ENCODE data around the gene SLC12A1.
"Not testable (repeated sequence)": the region's sequence is repeated elsewhere in the genome, so short reads cannot be mapped to it uniquely, and the experiment has no call there.

Gene SLC12A1

DNA sequence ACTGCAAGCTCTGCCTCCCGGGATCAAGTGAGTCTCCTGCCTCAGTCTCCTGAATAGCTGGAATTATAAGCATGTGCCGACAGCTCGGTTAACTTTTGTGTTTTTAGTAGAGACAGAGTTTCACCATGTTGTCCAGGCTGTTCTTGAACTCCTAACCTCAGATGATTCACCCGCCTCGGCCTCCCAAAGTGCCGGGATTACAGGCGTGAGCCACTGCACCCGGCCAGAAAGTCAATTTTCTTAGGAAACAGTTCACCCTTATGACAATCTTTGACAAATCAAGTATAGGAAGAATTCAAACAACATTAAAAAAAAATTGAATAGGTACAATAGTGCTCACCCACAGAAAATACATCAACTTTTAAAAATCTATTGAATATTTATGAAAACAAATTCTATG lies 101.5 kb downstream of the SLC12A1 start:
- FAIRE-seq: no peak
- DNase-seq (ENCODE audit: insufficient read length, low spot score): no peak
- no peak for TF ChIP-seq POLR2A (IDR thresholded peaks at IDR 0.05; ENCODE audit: low read depth, low read length)

DNA sequence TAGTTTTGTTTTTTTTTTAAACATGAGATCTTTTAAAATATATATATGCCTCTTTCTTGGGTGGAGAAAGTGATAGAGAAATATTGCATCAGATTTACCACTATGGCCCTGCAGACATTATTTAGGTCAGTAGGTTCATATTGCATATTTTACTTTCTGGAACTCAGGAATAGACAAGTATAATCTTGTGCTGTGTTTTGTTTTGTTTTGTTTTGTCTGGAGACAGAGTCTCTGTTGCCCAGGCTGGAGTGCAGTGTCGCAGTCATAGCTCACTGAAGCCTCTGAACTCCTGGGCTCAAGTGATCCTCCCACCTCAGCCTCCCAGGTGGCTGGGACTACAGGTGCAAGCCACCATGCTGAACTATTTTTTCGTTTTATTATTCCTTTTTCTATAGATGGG lies 103.6 kb downstream of the SLC12A1 start:
- DNase-seq (ENCODE audit: insufficient read length, low spot score): no peak
- TF ChIP-seq POLR2A (IDR thresholded peaks at IDR 0.05; ENCODE audit: low read depth, low read length): no peak
- no peak for FAIRE-seq

DNA sequence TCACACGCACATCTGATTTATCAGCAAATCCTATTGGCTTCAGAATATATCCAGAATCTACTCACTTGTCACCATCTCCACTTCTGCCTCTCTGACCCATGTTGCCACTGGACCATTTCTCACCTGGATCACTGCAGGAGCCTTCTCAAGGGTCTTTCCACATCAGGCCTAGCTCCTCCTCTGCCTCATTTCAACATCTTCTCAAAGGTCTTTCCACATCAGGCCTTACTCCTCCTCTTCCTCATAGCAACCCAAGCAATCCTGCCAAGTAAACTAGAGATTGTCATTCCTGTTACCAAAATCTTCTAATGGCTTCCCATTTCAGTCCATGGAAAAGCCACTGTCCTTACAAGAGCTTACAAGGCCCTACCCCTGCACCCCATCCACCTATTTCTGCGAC lies 107.1 kb downstream of the SLC12A1 start:
- TF ChIP-seq POLR2A (IDR thresholded peaks at IDR 0.05; ENCODE audit: low read depth, low read length): no peak
- FAIRE-seq: no peak
- no peak for DNase-seq (ENCODE audit: insufficient read length, low spot score)

GRCh38 chr15:48315041-48315440 lies 108.9 kb downstream of the SLC12A1 start:
- DNase-seq (ENCODE audit: insufficient read length, low spot score): no peak
- no peak for FAIRE-seq
- TF ChIP-seq POLR2A (IDR thresholded peaks at IDR 0.05; ENCODE audit: low read depth, low read length): no peak

- no peak for FAIRE-seq
- TF ChIP-seq POLR2A (IDR thresholded peaks at IDR 0.05; ENCODE audit: low read depth, low read length): no peak
Observed at GRCh38 chr15:48317221-48317620, 111.1 kb downstream of the SLC12A1 start.

DNA sequence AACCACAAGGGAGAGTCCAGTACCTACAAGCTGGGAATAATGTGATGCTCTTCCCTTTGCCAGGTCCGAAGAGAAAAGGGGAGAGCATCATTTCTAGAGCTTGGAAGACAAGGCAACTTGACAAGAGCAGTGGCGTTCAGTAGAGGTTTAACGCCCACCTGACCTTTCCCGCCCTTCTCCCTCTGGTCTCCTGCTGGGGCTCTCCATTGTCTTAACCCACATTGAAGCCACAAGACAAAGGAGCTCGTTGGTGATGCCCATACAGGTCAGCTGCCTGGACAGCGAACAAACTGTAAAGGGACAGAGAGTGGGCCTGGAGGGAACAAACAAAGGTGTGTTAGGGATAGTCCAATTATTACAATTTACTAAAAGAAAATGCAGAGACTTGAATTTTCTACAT lies 112.0 kb downstream of the SLC12A1 start:
- no peak for FAIRE-seq
- DNase-seq (ENCODE audit: insufficient read length, low spot score): no peak
- TF ChIP-seq POLR2A (IDR thresholded peaks at IDR 0.05; ENCODE audit: low read depth, low read length): no peak

More at GRCh38 chr15:48317221-48317620, 111.1 kb downstream of the SLC12A1 start:
- DNase-seq (ENCODE audit: insufficient read length, low spot score): no peak

- FAIRE-seq: no peak
- DNase-seq (ENCODE audit: insufficient read length, low spot score): no peak
- no peak for TF ChIP-seq POLR2A (IDR thresholded peaks at IDR 0.05; ENCODE audit: low read depth, low read length)
Observed at GRCh38 chr15:48323294-48323693, 117.2 kb downstream of the SLC12A1 start.

GRCh38 chr15:48324949-48325348 lies 118.8 kb downstream of the SLC12A1 start:
- TF ChIP-seq POLR2A (IDR thresholded peaks at IDR 0.05; ENCODE audit: low read depth, low read length): no peak
- DNase-seq (ENCODE audit: insufficient read length, low spot score): no peak
- FAIRE-seq: no peak

DNA sequence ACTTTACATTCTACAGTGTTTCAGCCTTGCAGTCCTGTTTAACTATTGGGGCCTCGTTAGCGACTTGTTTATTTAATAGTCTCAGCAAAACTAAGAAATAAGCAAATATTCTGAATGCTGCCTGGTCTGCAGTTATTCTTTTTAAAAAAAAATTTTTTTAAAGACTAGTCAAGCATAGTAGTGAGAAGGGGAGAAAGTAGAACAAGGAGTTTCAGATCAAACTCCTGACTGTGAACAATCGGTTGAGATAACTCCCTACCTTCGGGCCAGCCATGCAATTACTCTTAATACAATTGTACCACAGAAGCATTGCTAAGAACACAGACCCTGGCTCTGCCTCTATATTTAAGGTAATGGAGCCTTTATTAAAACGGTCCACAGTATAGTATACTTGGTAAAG lies 119.3 kb downstream of the SLC12A1 start:
- FAIRE-seq: no peak
- no peak for TF ChIP-seq POLR2A (IDR thresholded peaks at IDR 0.05; ENCODE audit: low read depth, low read length)

GRCh38 chr15:48326180-48326579 lies 120.1 kb downstream of the SLC12A1 start:
- FAIRE-seq; DNase-seq (ENCODE audit: insufficient read length, low spot score): not testable (repeated sequence)

More for the DNA sequence above, 119.3 kb downstream of the SLC12A1 start:
- DNase-seq (ENCODE audit: insufficient read length, low spot score): no peak

- DNase-seq (ENCODE audit: insufficient read length, low spot score) (no peak), FAIRE-seq (no peak)
- no peak for TF ChIP-seq POLR2A (IDR thresholded peaks at IDR 0.05; ENCODE audit: low read depth, low read length)
Observed at GRCh38 chr15:48330105-48330785, 124.1 kb downstream of the SLC12A1 start.

DNA sequence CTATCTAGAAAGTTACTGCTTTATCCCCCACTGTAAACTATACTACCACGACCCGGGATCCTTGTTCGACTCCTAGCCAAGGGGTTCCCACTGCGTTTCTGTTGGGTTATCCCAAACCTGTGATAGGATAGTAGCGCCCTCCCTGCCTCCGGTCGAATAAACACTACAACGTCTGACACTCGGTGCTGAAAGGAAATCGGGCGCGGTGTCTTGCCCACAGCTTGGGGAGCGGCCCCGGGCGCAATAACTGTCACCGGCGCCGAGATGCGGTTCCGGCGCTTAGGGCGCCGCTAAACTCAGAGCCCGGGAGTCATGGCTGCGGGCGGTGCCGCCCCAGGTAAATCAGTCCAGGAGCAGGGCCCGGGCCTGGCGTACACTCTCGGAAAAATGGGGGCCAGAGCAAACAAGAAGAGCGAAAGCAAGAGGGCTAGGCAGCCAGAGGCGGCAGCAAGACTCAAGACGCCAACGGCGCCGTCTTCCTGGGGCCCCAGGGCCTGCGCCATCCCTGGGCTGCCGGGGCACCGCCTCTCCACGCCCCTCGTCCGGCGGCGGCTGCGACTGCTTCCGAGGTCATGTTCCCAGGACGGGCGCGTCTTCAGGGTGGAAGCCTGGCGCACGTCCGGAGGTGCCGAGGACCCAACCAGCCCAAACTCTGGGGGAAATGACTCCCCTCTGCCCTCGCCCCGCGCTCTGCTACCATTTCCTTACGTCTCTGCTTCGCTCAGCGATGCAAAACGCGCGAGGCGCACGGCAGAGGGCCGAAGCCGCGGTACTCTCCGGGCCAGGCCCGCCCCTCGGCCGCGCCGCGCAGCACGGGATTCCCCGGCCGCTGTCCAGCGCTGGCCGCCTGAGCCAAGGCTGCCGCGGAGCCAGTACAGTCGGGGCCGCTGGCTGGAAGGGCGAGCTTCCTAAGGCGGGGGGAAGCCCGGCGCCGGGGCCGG lies 125.0 kb downstream of the SLC12A1 start, which contains the start of gene DUT:
TSS of gene DUT (plus strand) at position 575 of the 941 bp plus-strand sequence. CDS start at position 662, 87 bp downstream.
- DNase-seq (ENCODE audit: insufficient read length, low spot score) (peak; percentile 54), FAIRE-seq (no peak)
- TF ChIP-seq POLR2A (IDR thresholded peaks at IDR 0.05; ENCODE audit: low read depth, low read length): peak; percentile 98

- FAIRE-seq (no peak), DNase-seq (ENCODE audit: insufficient read length, low spot score) (peak; percentile 24)
- TF ChIP-seq POLR2A (IDR thresholded peaks at IDR 0.05; ENCODE audit: low read depth, low read length): peak; percentile 49; the same call in 1 of the 2 replicates
Observed at GRCh38 chr15:48331796-48332641, 125.9 kb downstream of the SLC12A1 start.

- no peak for FAIRE-seq
- TF ChIP-seq POLR2A (IDR thresholded peaks at IDR 0.05; ENCODE audit: low read depth, low read length): no peak
- DNase-seq (ENCODE audit: insufficient read length, low spot score): no peak
Observed at GRCh38 chr15:48332642-48333034, 126.5 kb downstream of the SLC12A1 start.
